ENCODE data around the gene IGFBPL1.

DNA sequence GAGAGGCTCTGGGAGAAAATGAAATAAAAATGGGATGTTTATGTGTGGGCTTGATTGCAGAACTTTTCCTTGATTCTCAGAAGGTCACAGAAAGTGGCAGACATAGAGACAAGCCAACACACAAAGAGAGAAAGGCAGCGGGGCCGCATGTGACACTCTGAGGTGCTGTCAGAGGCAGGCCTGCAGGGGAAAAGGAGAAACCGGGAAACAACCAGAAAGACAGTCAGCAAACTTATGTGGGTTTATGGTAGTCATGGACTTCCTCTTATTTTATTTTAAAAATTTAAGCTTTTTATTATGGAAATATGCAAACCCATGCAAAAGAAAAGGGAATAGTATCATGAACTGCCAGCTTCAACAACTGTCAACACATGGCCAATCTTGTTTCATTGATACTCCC is 16.3 kb upstream of the IGFBPL1 start:
- TF ChIP-seq, protein P1, sequence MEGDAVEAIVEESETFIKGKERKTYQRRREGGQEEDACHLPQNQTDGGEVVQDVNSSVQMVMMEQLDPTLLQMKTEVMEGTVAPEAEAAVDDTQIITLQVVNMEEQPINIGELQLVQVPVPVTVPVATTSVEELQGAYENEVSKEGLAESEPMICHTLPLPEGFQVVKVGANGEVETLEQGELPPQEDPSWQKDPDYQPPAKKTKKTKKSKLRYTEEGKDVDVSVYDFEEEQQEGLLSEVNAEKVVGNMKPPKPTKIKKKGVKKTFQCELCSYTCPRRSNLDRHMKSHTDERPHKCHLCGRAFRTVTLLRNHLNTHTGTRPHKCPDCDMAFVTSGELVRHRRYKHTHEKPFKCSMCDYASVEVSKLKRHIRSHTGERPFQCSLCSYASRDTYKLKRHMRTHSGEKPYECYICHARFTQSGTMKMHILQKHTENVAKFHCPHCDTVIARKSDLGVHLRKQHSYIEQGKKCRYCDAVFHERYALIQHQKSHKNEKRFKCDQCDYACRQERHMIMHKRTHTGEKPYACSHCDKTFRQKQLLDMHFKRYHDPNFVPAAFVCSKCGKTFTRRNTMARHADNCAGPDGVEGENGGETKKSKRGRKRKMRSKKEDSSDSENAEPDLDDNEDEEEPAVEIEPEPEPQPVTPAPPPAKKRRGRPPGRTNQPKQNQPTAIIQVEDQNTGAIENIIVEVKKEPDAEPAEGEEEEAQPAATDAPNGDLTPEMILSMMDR (IDR thresholded peaks at IDR 0.05): no peak
- no peak for TF ChIP-seq EZH2 (IDR thresholded peaks at IDR 0.05; ENCODE audit: borderline replicate concordance, insufficient read depth, low read depth, low read length, poor library complexity, severe bottlenecking)

Data from B cell (primary cell).